Mucosa of descending colon (tissue), 3 donors: ENCODE measurements around the gene SAT2. TPM values are rescaled to one million over a fixed set of nuclear protein-coding genes. Genes with fewer than 3 reads are reported as not detected.
A peak's percentile ranks its signal among the peaks of the same experiment; 100 is the strongest.

Experiments
- ATAC-seq: fragments of 200-7000 bp; cut with Tn5 transposase; one replicate; pipeline ENCODE4 v1.9.1; 2020; ENCODE audit warnings: mild to moderate bottlenecking, moderate library complexity
- DNase-seq, 3 donors: peaks; one replicate each; pipeline ENCODE4 v3.0.0-alpha.2; 2020
- H3K36me3 ChIP-seq: fragments of 200-600 bp; one replicate; pipeline ENCODE4 v1.8.0; 2021; ENCODE audit warnings: low read depth, mild to moderate bottlenecking
- H3K4me1 ChIP-seq: fragments of 200-600 bp; one replicate; pipeline ENCODE4 v1.8.0; 2021; ENCODE audit warnings: low read depth, mild to moderate bottlenecking
- H3K4me3 ChIP-seq: fragments of 200-600 bp; one replicate; pipeline ENCODE4 v1.8.0; 2021; ENCODE audit warnings: mild to moderate bottlenecking
- H3K9me3 ChIP-seq: fragments of 200-600 bp; one replicate; pipeline ENCODE4 v1.8.0; 2021; ENCODE audit warnings: mild to moderate bottlenecking
- CTCF ChIP-seq: fragments of 200-600 bp; IDR thresholded peaks from one replicate; pipeline ENCODE4 v1.8.0; 2022; ENCODE audit warnings: antibody characterized with exemption, mild to moderate bottlenecking
- intact Hi-C, 2 donors: fragments of 100-400 bp; cut with DNase I in 1 of 2; cut with micrococcal nuclease in 1 of 2; formaldehyde crosslinking; loops; one replicate each; pipeline versions ENCODE4 v1.11.0 to v1.11.1; 2022; cut with DNase I, micrococcal nuclease
- total RNA-seq, 3 donors: library from RNA; stranded (reverse); fragmentation: NEBNext Ultra II Directional in 2 of 3; extraction: Animal tissue kit (Norgen Biotek cat#: 25700) in 2 of 3; gene quantifications; one replicate each; pipeline versions ENCODE4 v1.2.1 to v1.2.4, GENCODE V29; 2021 to 2023
- donor health status: DM: no; HTN: no; CAD: no; lungs with moderate emphysema.
- donor health status: DM: no; HTN: no; CAD: no.
- donor health status: DM: no; HTN: yes; CAD: no.

The SAT2 gene
- total RNA-seq, 3 donors from 2014 or later: 49.1 to 104 (median 76.9) TPM

GRCh38 chr17:7623661-7624060 is 4.0 kb downstream of the SAT2 start:
- DNase-seq (no peak), ATAC-seq (no peak)
- Histone ChIP-seq H3K36me3 (no peaks in the 10 kb centered on the region), H3K4me3 (no peak overlapping the region), H3K9me3 (no peaks in the 10 kb centered on the region), H3K4me1 (peaks cover 6% of the 10 kb centered on the region)
- TF ChIP-seq CTCF: no peak
- intact Hi-C loops: no loop called here

DNA sequence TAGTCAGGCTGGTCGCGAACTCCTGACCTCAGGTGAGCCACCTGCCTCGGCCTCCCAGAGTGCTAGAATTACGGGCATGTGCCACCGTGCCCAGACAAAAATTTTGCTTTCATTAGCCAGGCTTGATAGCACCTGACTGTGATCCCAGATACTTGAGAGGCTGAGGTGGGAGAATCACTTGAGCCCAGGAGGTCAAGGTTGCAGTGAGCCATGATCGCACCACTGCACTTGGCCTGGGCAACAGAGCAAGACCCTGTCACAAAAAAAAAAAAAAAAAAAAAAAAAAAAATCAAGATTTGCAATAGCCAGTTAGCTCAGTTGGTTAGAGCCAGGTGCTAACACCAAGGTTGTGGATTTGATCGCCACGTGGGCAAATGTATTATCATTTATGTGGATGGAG is 6.8 kb downstream of the SAT2 start:
- Histone ChIP-seq H3K36me3 (no peaks in the 10 kb centered on the region), H3K4me3 (no peak overlapping the region), H3K9me3 (no peaks in the 10 kb centered on the region), H3K4me1 (no peaks in the 10 kb centered on the region)
- intact Hi-C loops: no loop called here
- DNase-seq: no peak
- no peak for TF ChIP-seq CTCF
- ATAC-seq: no peak

- DNase-seq: no peak
- Histone ChIP-seq H3K4me1 (peaks cover 3% of the 10 kb centered on the region), H3K4me3 (no peak overlapping the region), H3K9me3 (no peaks in the 10 kb centered on the region), H3K36me3 (no peaks in the 10 kb centered on the region)
- no peak for ATAC-seq
- intact Hi-C loops: no loop called here
- no peak for TF ChIP-seq CTCF
These were observed 9.0 kb downstream of the SAT2 start for GRCh38 chr17:7618608-7619007.

GRCh38 chr17:7615265-7615747 is 12.3 kb downstream of the SAT2 start:
- intact Hi-C loops: no loop called here
- DNase-seq (no peak), ATAC-seq (no peak)
- Histone ChIP-seq H3K4me3 (no peak overlapping the region), H3K36me3 (no peaks in the 10 kb centered on the region), H3K4me1 (peaks cover 20% of the 10 kb centered on the region), H3K9me3 (no peaks in the 10 kb centered on the region)
- TF ChIP-seq CTCF: no peak

DNA sequence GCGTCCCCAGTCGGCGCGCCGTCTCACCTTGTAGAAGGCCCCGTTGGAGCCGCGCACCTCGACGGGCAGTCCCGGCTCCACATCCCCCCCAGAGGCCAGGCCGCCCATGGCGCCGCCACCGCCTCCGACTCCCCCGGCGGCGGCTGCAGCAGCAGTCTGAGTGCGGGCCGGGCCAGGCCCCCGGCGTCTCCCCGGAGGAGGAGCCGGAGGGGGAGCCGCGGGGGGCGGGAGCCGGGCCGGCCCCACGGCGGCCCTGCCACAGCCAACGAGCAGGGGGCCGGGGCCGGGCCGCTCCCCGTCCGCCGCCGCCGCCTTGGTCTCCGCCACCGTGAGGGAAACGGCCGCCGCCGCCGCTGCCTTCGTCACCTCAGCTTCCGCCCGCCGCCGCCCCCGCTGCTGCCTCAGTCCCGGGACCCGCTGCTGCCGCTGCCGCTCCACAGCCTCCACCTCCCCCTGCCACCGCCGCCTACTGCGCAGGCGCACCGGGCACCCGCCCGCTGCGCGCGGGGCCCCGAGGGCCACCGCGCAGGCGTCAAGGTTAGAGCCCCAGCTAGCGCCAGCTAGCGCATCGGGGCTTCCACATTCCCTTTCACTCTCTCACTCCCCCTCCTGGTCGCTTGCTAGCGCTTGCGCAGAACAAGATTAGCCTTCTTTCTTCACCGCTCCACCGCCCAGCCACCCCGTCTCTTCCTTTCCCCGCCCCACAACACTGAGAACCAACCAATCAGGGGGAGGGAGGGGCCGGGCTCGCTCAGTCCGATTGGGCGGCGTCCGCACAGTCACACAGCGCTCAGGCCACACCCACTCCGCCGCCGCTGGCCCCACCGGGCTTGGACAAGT is 13.0 kb downstream of the SAT2 start, which contains the start of gene FXR2:
FXR2 (minus strand) TSS at position 473 of the 840 bp plus-strand sequence; CDS start at position 108, 365 bp downstream.
- TF ChIP-seq CTCF: peak; percentile 44
- Histone ChIP-seq H3K4me3 (peak within 1 kb of the TSS; percentile 67), H3K36me3 (no peaks in the 10 kb centered on the region), H3K4me1 (peaks cover 20% of the 10 kb centered on the region), H3K9me3 (no peaks in the 10 kb centered on the region)
- peak; percentile 95 for ATAC-seq
- intact Hi-C loops: no loop called here
- peak; percentile 99 to 100 (median 100) for DNase-seq
